CD4-positive, alpha-beta T cell treated with Interleukin-10 for 1 hour (primary cell): Measurements from ENCODE around the gene SOBP.
A peak's percentile ranks its signal among the peaks of the same experiment; 100 is the strongest.
"Not testable (repeated sequence)": the region's sequence is repeated elsewhere in the genome, so short reads cannot be mapped to it uniquely, and the experiment has no call there.

Experiments
- DNase-seq: peaks from one replicate; pipeline ENCODE4 v3.0.0-alpha.2; 2020

The SOBP gene

DNA sequence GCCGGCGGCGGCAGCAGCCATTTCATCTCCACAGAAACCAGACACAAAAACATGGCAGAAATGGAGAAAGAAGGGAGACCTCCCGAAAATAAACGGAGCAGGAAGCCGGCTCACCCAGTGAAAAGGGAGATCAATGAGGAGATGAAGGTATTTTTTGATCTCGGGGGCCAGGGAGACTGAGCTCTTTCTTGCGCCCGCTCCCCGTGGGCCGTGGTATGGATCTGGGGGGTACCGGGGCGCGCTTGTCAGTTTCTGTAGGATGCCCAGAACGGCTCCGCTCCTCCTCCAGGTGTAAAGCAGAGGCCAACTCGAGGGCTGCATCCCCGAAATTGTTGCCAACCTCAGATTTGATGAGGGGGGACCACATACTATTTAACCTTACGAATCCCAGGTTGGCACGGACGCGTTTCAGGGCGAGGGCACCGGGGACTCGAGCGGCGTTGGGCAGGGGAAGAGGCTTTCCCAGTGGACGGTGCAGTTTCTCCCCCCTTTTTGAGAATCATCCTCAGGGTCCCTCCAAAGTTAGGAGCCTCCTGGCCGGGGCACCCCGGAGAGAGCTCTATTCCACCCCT lies 735 bp downstream of the SOBP start:
- DNase-seq, result peak; percentile 0

DNA sequence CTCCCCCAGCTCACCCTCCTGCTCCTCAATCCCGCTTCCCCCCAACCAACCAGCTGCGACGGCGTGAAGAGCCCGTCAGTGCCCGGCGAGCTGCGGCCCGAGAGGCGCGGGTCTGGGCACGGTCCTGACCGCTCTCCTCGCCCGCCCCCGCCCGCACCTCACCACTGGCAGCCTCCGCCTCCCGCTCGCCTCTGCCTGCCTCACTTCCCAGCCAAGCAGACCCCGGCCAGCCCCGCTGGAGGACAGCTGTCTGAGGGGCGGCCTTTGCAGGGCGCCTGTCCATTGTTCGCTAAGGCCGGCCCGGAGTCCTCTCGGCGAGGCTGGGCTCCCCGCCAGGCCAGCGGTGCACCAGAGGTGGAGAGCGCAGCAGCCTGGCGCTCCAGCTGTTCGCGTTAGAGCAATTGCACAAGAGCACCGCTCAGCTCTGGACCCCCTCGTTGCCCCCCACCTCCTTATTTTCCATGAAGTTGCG lies 1.3 kb downstream of the SOBP start:
- no peak for DNase-seq

DNA sequence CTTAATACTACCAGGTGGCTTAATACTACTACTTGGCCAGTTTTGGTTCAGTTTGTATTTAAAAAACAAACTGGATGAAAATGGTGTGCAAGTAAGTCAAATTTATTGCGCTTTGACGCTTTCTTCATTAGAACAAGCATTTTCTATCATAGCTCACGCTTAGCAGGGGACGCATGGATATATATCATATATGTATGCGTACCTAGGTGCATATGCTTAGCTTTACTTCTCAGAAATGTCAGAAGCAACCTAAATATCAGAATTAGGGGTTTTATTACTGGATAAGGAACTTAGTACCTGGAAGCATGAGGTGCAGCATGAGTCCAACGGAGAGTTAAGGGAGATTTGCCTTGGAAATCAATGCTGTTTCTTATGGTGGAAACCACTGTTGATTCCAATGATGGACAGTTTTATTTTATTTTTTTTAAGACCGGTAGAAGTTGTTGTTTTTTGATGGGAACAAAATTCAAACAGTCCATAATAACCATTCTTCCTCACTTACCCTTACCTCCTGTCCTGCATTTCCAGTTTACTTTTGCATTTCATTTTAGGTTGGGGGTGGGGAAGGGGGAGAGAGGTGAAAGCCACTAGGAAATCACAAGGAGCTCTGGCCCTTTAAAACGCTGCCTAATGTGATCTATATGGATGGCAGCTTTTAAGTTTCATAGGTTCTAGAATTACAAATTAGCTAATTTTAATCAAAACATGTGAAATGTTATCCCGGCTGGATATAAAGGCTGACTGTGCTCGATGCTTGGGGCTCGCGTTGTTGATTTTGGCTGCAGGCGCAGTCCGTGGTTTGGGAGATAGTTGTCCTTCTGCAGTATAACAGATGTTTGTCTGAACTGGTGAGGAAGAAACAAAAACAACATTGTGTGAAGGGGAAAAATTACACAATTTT lies 2.1 kb downstream of the SOBP start:
- DNase-seq, result no peak

DNA sequence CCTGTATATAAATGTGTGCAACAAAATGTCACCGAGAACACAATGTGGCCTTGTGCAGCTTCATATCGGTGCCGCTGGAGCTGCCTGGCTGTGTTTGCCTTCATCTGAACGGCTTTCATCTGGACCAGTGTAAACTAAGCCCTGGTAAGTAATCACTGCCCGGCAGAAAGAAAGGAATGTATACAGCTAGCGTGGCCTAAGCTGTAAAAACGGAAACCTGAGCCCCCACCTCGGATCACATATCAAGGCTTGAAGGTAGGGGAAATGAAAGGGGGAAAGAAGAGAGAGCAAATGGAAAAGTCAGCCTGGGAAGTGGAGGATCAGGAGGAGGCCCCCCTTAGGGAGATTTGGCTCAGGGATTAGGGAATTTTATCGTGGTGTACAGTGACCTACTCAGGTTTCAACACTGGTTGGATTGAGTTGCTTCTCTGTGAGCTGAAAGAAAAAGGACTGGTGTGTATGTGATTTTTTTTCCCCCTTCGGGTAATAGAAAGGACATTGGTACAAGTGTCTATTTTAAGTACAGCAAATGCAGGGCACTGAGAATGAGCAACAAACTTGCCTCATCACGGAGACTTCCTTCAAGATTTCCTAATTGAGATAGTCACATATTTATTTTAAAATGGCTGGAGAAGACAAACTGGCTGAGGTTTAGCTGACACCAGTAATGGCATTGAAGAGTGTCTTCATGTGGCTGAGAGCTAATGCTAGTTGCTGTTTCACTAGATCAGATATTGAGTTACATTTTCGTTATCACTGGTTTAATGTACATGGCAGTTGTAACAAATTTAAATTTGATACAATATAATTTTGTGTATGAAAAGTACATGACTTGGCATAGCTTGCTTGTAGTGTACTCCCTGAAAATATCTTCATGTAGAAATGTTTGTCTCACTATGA lies 3.5 kb downstream of the SOBP start:
- no peak for DNase-seq

DNA sequence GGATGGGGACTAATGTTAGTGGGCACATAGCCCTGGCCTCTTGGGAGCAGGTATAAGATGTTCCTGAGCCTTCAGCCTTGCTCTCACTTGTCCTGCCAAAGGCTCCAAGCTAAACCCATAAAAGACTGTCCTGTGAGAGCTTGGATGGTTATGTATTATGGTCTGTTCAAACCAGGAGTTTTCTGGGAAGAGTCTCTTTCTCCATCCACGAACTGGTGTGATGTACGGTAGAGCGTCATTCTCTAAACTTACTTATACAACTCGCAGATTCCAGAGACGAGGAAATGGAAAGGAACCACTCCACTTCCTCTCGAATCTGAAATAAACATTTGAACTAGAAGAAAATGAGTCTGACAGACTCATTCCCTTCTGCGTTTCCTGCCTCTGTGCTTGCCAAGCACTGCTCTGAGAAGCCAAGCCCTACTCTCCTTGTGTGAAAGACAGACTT lies 5.3 kb downstream of the SOBP start:
- no peak for DNase-seq

DNA sequence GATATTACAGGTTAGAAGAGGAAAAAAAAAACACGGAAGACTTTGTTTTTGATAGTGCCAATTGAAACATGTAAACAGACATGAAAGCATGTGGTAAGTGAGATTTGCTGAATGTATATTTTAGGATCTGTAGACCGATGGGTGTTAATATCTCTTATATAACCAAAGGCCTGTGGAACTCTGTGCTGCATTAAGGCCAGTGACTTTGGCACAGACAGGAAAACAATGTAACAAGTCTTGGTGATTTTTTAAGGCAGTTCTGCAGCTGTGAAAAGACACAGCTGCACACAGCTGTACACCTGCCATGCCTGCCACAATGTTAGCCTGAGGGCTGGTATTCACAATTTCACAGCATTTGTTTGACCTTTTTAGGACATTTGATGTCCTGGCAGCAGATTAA lies 6.1 kb downstream of the SOBP start:
- no peak for DNase-seq

DNA sequence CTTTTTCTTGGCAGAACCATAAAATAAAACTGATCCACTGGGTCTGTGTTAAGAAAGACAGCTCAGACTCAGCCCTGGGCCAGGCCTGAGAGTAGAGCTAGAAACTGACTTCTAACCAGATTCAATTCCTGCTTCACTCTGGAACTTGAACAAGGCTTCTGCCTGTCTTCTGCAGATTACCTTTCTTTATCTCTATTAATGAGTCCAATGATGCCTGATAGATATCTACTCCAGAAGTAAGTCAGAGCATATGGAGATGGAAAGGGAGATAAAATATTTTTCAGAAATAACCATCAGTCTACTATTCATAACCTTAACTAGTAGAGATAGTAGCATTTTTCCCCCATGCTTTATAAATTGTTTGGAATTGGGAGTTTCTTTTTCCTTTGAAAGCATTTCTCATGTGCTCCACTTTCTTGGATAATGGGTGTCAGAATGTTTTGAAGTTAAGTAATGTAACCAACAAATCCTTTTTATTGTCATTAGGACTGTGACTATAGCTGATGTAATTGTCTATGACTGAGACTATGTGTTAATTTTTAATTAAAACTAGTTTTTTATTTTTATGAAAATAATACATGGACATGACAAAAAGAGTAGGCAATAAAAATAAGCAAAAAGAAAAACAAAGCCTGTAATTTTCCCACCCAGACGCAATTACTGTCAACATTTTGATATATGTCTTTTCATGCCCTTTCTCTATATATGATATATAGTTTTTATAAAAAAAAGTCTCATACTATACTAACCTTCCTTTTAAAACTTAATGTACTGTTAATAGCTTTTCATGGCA lies 7.2 kb downstream of the SOBP start:
- DNase-seq, result no peak

DNA sequence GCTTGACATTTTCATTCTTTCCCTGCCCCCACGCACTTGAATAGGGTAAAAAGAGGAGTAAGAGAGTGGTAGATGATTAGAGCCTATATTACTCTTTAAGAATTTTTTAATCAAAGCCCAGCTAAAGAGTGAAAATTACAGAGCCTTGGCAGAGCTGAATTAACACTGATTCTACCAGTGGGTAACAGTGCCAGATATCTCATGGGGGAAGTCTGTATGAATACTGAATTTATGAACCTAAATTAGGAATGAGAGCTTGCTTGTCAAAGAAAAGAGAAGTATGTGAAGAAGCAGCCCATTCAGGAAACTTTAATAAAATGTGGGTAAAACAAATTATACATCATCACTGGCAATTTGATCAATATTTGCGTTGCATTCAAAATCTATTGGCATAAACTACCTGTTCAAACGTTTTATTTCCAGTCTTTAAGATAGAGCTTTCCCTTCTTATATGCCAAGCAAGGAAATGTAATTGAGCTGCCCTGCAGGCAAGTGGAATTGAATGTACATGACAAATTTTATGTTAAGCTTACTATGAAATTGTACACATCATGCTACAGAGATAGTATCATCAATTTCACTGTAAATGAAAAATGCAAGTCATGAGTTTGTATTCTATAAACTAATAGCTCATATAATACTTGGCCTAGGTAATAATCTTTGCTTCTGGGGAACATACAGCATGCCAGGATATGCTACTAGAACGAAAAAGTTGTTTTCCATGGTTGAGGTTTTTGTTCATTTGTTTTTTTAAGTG lies 14.5 kb downstream of the SOBP start:
- DNase-seq, result no peak

DNA sequence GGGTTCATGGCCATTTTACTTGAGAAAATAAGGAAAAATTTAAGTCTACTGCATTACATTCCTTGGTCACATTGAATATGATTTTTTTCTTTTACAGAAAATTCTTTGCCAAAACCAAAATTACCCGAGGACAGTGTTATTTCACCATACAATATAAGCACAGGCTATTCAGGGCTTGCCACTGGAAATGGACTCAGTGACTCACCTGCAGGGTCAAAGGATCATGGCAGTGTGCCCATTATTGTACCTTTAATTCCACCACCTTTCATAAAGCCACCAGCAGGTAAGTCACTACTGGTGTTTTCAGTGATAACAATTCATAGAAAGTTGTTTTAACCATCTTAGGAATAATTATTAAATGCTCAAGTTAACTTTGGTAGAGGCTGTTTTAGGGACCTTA lies 16.2 kb downstream of the SOBP start:
- no peak for DNase-seq

DNA sequence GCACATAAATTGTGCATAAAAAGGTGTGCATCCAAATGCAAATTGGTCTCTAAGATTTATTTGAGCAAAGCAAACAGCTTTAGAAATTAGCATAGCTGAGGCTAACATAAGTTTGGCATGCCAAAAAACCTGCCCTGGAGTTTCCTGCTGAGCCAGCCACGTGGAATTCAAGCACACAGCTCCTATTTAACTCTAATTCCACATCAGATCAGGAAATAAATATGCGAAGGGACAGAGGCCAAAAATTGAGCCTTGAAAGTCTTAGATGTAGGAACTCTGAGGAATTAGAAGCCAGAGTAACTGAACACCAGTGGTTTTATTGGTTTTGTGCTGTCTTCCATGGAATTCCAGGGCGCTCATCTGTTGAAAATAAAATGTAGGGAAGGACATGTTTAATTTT lies 19.6 kb downstream of the SOBP start:
- DNase-seq, result no peak

DNA sequence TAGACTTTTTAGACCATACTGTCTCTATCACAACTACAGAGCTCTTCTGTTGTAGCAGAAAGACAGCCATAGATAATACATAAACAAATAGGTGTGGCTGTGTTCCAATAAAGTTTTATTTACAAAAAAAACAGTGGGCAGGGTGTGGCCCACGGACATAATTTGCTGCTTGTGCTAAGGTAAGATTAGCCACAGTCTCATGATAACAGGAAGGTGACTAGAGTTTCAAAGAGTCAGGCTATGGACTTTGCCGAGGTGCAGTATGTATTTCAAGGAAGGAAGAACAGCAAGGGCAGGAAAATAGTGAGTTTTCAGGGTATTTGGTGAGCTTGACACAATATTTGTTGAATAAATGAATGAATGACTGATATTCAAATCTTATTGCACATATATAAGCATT lies 20.2 kb downstream of the SOBP start:
- no peak for DNase-seq

DNA sequence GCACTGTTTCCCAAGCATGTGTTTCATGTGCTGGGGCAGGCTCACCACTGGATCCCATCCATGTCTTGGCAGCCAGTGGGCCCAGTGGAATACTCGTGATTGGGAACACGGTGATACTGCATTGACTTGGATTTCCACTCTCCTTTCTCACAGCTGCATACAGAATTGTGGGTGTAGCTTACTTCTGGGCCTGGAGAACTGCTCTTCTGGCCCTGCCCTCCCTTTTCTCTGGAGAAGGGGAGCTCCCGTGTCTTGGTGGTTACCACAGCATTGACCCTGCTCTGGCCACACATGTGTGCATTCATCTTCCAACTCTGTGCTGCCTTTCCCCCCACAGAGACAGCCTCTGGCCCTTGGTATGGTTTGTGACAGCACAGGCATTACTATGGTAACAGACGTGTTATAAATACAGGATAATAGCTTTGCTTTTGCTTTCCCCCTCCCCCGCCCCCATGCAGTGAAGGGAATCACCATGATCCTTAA lies 21.6 kb downstream of the SOBP start:
- no peak for DNase-seq

DNA sequence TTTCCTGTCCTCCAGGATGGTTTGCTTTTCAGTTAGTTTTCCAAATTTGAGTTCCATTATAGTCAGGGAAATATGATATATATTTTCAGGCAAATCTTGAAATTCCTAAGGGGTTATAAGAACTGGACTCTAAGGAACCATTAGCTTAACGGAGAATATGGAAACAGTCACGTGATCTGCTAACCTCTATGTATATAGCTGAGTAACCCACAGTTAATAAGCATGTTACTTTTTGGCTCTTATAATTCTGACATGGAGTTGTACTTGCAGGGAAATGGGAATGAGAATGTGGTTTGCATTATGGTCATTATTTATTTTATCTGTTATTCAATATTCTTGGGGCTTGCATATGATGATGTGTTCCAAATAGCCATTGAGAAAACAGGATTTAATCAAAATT lies 23.3 kb downstream of the SOBP start:
- DNase-seq, result no peak

DNA sequence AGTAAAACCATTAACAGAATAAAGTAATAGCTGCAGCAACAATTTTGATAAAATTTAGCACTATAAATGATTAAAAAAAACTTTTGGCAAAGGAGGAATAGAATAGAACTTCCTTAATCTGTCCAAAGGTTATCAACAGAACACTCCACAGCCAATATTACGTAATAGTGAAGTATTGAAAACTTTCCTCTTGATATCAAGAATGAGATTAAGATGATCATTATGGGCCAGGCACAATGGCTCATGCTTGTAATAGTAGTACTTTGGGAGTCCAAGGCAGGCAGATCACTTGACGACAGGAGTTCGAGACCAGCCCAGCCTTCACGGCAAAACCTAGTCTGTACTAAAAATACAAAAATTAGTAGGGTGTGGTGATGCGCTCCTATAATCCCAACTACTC lies 26.0 kb downstream of the SOBP start:
- DNase-seq, result no peak

DNA sequence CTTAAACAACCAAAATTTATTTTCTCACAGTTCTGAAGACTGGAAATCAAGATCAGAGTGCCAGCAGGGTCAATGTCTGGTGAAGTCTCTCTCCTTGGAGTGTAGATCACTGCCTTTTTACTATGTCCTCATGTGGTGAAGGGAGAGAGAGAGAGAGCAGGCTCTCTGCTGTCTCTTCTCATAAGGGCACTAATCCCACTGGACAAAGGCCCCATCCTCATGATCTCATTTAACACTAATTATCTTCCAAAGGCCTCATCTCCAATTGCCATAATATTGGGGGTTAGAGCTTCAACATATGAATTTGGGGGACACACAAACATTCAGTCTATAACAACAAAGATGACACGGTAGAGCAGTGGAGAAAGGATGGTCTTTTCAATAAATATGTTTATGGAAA lies 27.4 kb downstream of the SOBP start:
- DNase-seq, result no peak

DNA sequence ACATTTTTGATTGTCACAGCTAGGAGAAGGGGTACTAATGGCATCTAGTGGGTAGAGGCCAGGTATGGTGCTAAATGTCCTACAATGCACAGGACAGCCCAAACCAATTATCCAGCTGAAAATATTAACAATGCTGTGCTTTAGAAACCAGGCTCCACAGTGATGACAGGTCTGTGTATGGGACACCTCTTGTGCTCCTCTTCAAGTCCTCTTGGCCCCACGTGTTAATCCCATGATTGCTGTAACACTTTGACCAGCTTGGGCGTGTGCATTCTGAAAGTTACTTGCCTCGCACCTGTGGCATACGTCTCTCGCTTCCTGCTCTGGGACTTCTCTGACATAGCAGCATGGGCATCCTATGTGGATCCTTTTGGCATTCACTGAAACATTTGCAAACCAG lies 29.3 kb downstream of the SOBP start:
- not testable (repeated sequence) for DNase-seq

DNA sequence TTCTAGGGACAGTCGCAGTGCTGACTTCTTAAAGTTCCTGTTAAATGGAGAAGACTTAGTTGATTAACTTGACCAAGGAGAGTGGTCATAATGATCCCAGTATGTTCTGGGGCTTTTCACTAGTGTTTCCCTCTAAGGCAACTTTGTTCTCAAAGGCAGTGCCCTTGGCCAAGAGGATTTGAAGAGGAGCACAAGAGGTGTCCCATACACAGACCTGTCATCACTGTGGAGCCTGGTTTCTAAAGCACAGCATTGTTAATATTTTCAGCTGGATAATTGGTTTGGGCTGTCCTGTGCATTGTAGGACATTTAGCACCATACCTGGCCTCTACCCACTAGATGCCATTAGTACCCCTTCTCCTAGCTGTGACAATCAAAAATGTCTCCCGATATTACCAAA lies 30.8 kb downstream of the SOBP start:
- not testable (repeated sequence) for DNase-seq

DNA sequence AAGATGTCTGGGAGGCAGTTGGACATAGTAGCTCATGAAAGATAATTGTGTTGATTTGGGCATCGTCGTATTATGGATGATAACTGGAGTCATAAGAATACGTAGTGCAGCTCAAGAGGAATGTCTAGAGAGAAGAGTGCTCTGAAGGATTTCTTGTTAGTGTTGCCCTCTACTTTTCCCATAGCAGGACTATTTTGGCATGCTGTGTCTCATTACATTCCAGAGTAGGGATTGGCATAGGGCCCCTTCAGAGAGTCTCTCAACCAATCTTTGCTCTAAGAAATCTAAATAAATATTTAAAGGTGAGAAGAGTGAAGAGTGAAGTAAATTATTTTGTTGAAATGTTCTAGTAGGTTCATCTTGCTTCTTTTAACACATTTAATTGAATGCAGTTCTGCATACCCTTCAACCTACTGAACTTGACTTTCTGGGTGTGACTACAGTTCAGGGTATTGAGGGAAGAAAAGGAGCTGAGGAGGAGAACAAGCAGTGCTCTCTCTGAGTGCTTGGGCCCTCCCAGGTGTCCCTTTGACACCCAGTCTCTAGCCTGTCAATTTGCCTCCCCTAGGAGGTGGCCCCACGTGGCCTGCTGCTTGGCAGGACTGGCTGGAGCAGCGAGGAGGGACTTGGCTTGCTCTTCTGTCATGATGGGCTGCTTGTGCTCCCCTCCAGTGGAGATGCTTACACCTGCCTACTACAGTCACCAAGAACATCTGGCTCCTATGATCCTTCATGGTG lies 33.3 kb downstream of the SOBP start:
- DNase-seq, result no peak

DNA sequence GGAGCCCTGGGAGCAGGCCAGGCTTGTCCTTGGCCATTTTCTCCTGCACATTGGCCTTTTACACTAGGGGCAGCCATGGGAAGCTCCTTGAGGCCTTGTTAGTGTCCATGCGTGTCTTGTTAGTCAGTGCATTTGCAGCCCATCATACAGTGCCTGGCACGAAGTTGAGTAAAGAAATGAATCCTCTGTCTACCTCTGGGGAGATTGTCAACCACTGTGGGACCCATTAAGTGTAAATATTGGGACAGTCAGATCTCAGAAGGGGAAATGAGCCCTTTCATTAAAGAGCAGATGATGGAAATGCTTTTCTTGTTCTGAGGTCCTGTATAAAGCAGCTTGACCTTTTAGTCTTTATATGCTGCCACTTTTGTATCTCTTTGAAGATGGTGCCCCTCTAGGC lies 33.9 kb downstream of the SOBP start:
- no peak for DNase-seq

DNA sequence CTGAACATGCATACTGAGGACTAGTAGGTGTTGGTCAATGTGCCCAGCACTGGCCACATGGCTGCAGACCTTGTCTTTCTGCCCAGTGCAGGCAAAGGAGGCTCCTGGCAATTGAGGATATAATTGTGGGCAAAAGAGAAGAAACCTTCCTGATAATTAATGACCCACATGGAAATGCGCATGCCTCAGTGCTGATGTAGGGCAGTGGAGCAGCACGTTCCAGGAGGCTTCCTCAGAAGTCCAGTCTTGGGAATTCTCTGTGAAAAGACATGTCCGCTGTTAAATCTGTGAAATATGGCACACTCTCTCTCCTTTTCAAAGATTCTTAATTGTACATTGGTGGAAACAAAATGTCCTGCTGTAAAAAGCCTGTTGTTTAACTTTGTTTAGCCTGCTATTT lies 34.7 kb downstream of the SOBP start:
- DNase-seq, result no peak

DNA sequence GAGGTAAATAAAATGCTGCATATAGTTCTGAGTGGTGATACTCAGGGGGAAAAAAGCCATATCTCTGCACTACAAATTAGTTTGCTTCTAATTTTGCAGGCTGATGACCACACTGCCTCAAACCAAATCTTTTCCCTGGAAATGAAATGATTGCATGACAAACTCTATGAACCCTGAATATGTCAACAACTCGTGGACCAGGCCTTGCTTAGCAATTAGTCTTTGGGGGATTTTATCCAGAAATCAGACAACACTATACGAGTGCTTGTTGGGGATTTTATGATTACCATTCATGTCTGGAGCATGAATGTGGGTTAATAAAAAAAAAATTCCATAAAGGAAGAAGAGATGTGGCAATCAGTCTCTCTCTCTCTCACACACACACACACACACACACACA lies 42.0 kb downstream of the SOBP start:
- DNase-seq, result no peak
